ENCODE data around the gene RFTN1. TPM values are rescaled to one million over a fixed set of nuclear protein-coding genes. Genes with fewer than 3 reads are reported as not detected.

The RFTN1 gene
- total RNA-seq, 4 donors from 2014 or later: 11.2 to 39.5 (median 25.6) TPM

- no peak overlapping the region for H3K4me3 ChIP-seq (ENCODE audit: low read depth, poor library complexity, severe bottlenecking)
- intact Hi-C loops (cut with DNase I; ENCODE audit: low total_unique reads): no loop called here
- 78 to 85% methylated on average over 2 of the region's 2 CpGs for WGBS, 2 donors
- DNase-seq (ENCODE audit: low spot score in 2 of 2): no peak
- no peak for TF ChIP-seq POLR2A (IDR thresholded peaks at IDR 0.05)
- no peak for TF ChIP-seq CTCF (IDR thresholded peaks at IDR 0.05)
Observed at GRCh38 chr3:16407366-16407765, 106.1 kb downstream of the RFTN1 start.

- H3K4me3 ChIP-seq (ENCODE audit: low read depth, poor library complexity, severe bottlenecking): no peak overlapping the region
- 59 to 61% methylated on average over 2 of the region's 2 CpGs for WGBS, 2 donors
- intact Hi-C loops (cut with DNase I; ENCODE audit: low total_unique reads): no loop called here
- no peak for TF ChIP-seq CTCF (IDR thresholded peaks at IDR 0.05)
- no peak for TF ChIP-seq POLR2A (IDR thresholded peaks at IDR 0.05)
- no peak for DNase-seq (ENCODE audit: low spot score in 2 of 2)
Observed at GRCh38 chr3:16406579-16406978, 106.9 kb downstream of the RFTN1 start.

- peak in 1 of 2 donors; percentile 68 for DNase-seq (ENCODE audit: low spot score in 2 of 2)
- no peak overlapping the region for H3K4me3 ChIP-seq (ENCODE audit: low read depth, poor library complexity, severe bottlenecking)
- TF ChIP-seq CTCF (IDR thresholded peaks at IDR 0.05): no peak
- no peak for TF ChIP-seq POLR2A (IDR thresholded peaks at IDR 0.05)
- intact Hi-C loops (cut with DNase I; ENCODE audit: low total_unique reads): no loop called here
- WGBS, 2 donors: 85 to 92% methylated on average over 6 of the region's 6 CpGs
Observed at GRCh38 chr3:16406166-16406565, 107.3 kb downstream of the RFTN1 start.

- no peak for TF ChIP-seq POLR2A (IDR thresholded peaks at IDR 0.05)
- TF ChIP-seq CTCF (IDR thresholded peaks at IDR 0.05): no peak
- peak in 1 of 2 donors; percentile 61 for DNase-seq (ENCODE audit: low spot score in 2 of 2)
- no peak overlapping the region for H3K4me3 ChIP-seq (ENCODE audit: low read depth, poor library complexity, severe bottlenecking)
- 94 to 96% methylated on average over 6 of the region's 6 CpGs for WGBS, 2 donors
- intact Hi-C loops (cut with DNase I; ENCODE audit: low total_unique reads): no loop called here
Observed at GRCh38 chr3:16404349-16404895, 109.1 kb downstream of the RFTN1 start.

- TF ChIP-seq POLR2A (IDR thresholded peaks at IDR 0.05): no peak
- TF ChIP-seq CTCF (IDR thresholded peaks at IDR 0.05): no peak
- intact Hi-C loops (cut with DNase I; ENCODE audit: low total_unique reads): no loop called here
- WGBS, 2 donors: 80 to 83% methylated on average over 6 of the region's 6 CpGs
- H3K4me3 ChIP-seq (ENCODE audit: low read depth, poor library complexity, severe bottlenecking): no peak overlapping the region
- DNase-seq (ENCODE audit: low spot score in 2 of 2): no peak
Observed at GRCh38 chr3:16402451-16402850, 111.0 kb downstream of the RFTN1 start.

GRCh38 chr3:16401273-16401672, 112.2 kb downstream of the RFTN1 start:
- no peak overlapping the region for H3K4me3 ChIP-seq (ENCODE audit: low read depth, poor library complexity, severe bottlenecking)
- 76 to 86% methylated on average over 5 of the region's 5 CpGs for WGBS, 2 donors
- no peak for DNase-seq (ENCODE audit: low spot score in 2 of 2)
- intact Hi-C loops (cut with DNase I; ENCODE audit: low total_unique reads): no loop called here
- TF ChIP-seq CTCF (IDR thresholded peaks at IDR 0.05) (no peak), POLR2A (IDR thresholded peaks at IDR 0.05) (no peak)

Data from lower leg skin (tissue), 4 donors.